GM19035 (cell line): Measurements from ENCODE around the gene GPR32.
A peak's percentile ranks its signal among the peaks of the same experiment; 100 is the strongest.
"Not testable (repeated sequence)": the region's sequence is repeated elsewhere in the genome, so short reads cannot be mapped to it uniquely, and the experiment has no call there.

Experiments used
- ATAC-seq: cut with Tn5 transposase; IDR thresholded peaks from one replicate; pipeline ENCODE4 v1.9.1; 2021; ENCODE audit not compliant: unreplicated experiment

The GPR32 gene

DNA sequence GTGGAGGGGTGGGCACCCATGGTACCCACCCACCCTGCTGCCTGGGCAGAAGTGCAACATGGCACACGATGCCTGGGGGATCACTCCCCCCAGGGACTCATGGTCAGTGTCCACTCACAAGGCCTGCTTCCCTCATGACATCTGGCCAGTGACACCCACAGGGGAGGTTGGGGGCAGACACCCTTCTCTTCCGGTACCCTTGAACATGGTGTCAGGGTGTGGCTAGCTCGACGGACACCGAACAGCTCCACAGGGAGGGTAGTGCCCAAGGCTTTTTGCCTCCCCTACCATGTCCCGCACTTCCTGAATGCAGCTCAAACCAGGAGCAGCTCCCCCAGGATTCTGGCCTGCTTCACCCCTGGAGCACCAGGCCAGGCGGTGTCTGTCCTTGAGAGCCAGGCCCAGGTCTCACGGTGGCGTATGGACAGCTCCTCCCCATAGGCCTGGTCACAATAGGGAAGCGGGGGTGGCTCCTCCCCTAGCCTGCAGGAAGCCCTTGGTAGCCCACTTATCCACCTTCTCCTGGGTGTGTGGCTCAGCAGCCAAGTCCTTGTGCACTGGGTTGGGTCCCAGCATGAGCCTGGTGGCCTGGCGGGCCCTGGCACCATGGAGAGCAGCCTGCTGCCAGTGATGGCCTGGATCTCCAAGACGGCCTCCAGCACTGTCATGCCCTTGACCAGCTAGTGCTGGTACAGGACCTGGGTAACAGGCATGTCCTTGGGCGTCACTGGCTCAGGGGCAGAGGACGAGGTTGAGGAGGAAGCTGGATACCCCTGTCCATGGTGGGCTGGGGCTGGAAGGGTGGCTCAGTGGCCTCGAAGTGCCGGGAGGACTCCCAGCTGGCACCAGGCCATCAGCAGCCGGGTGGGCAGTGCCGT lies 27.8 kb downstream of the GPR32 start:
- no peak for ATAC-seq

DNA sequence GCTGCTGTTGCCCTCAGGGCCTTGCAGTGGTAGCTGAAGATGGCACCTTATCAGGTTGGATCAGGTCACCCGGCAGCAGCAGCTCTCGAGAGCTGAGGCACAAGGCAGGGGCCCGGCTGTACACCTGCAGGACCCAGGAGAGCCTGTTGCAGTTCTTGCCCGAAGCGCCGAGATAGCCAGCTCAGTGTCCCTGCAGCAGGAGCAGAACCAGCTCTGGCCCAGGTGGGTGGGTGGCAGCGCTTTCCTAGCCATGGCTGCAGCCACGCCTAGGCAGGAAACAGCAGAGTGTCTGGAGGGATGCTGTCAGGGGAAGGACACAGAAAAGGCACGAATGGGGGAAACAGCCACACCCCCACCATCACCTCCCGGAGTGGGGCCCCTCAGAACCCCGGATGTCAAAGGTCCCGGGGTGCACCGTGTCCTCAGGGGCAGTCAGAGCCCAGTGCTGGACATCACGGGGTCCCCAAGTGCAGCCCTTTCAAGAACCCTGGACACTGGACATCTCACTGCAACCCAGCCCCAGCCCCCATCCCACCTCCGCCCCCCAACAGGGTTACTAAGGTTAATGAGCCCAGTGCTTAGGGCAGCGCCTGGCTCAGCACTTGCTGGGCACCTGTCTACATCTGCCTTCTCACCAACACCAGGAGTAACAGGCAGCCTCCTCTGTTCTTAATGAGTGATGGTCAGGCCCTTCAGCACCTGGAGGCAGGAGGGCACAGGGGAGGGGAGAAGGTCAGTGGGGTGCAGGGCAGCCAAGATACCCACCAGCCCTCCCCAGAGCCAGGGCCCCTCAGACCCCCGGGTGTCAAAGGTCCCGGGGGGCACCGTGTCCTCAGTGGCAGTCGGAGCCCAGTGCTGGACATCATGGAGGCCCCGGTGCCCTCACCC lies 28.6 kb downstream of the GPR32 start:
- no peak for ATAC-seq

DNA sequence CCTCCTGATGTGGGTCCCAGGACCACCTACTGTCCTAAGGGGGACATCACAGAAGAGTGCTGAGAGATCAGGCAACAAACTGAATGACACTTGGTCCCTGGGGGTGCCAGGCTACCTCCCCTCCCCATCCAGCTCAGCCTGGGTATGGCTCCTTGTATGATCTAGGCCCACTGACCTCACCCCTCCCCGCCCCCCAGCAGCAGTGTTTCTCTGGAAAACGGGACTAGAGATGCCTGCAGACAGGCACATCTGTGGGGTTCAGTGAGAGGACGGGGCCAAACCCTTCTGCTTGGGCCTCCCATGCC lies 29.2 kb downstream of the GPR32 start:
- ATAC-seq = no peak

DNA sequence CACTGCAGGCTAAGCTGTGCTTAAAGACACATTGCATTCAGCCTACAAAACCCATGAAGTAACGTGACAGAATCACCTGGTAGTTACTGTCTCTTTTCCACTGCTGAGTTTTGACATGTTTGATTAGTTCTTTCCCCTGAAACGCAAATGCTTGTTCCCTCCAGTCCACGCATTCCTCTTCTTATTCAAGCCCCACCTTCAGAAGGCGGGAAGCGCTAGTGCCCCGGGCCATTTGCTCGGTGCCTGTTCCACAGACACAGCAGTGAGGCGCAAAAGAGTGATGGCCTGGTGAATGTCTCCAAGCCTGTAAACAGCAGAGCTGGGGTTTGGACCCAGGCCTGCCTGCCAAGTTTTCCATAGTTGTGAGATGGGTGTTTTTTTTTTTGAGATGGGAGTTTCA lies 30.8 kb downstream of the GPR32 start:
- no peak for ATAC-seq

DNA sequence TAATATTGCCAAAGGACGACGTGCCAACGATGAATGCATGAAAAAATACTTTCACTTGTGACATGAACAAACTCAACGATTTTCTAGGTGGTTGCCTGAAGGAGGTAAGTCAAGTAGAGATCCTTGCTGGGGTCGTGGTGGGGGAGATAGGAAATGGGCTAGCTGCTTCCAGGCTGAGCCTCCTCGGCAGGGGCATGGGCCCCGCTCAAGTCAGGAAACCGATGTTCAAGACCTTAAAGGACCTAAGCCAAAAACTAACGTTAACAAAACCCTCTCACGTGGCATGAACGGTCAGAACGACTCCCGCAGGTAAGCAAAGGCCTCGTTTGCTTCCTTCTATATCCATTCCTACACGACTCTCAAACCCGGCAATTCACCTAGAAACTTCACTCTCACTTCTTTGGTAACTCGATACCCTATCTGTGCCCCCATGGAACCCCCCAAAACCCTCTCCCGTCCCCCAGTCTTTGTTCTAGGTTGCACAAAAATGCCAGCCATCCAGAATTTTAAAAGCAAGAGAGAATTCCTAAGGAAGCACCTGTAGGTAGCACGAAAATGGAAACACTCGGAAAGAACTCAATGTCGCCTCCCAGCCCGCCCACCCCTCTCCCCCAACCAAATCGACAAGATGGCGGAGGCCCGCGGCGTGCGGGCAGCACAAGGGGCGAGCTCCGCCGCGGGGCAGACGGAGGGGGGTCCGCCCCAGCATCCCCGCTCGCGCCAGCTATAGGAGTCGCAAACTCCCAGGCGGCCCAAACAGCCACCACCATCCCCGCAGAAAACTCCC lies 33.6 kb downstream of the GPR32 start:
- no peak for ATAC-seq

DNA sequence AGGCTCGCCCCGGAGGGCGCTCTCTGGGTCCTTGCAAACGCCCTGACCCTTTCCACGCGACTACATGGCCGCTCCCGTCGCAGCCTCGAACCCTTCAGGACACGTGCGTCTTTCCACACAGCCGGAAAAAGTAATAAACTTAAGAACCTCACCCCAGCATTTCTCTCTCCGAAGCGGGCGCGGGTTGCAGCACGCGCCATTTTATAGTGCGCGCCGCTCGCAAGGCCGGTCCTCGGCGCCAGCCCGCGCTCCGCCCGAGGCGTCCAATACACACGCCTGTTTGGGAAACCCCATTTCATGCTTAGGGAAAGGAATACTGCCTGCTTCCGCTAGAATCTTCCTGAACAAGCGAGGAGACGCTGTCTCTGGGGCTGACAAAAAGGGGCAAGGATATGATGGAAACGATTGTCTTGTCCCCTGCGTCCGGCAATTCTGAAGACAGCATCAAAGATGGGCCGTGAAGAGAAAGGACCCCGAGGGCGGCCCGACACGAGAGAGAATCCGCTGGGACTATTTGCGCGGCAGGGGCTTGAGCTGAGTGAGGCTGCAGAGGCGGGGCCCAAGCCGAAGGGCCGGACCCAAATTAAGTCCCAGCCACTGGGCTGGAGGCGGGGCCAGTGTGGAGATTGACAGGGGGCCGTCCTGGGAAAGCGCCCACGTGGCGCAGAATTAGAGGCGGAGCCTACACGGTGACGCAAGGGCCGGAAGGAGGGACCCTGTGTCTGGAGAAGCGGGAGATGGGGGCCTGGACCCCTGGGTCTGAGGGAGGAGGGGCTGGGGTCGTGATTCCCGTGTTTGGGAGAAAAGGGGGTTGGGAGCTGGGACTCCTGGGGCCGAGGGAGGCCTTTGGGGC lies 34.4 kb downstream of the GPR32 start:
- ATAC-seq = peak; percentile 94

DNA sequence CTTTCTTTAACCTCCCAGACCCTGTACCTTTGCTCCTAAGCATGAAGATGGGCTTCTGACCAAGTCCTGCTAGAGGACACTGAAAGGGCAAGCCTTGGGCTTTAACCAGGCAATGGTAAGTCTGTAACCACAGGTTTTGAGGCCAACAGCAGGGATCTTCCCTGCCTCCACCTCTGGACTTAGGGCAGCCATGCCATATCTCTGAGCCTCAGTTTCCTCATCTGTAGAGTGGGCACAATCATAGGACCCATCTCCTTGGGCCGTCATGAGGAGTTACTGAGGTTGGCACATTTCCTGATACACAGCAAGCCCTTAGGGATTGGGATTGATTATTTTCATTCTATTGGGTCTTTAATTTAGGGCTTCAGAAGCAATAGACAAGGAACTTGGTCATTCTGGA lies 38.6 kb downstream of the GPR32 start:
- no peak for ATAC-seq

DNA sequence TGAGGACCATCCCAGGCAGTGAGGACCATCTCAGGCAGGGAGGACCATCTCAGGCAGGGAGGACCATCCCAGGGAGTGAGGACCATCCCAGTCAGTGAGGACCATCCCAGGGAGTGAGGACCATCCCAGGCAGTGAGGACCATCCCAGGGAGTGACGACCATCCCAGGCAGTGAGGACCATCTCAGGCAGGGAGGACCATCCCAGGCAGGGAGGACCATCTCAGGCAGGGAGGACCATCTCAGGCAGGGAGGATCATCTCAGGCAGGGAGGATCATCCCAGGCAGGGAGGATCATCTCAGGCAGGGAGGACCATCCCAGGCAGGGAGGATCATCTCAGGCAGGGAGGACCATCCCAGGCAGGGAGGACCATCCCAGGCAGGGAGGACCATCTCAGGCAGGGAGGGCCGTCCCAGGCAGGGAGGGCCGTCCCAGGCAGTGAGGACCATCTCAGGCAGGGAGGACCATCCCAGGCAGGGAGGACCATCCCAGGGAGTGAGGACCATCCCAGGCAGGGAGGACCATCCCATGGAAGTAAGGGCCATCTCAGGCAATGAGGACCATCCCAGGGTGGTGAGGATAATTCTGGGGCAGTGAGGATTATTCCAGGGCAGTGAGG lies 41.5 kb downstream of the GPR32 start:
- ATAC-seq = not testable (repeated sequence)

DNA sequence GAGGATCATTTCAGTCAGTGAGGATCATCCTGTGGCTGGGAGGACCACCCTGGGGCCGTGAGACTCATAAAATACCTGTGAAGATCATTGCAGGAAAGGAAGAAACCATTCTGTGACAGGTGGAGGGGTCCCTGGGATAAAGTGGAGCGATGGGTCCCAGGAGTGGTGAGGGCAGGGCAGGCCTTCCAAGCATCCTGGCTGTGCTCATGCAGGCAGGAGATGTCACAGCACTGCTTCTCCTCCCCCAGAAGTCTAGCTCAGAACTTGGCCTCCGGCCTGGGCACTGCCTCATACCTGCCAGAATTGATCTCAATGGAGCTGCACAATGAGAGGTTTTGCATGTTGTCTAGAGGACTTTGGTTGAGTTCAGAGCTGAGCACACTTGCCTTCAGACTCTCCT lies 42.2 kb downstream of the GPR32 start:
- ATAC-seq = no peak

DNA sequence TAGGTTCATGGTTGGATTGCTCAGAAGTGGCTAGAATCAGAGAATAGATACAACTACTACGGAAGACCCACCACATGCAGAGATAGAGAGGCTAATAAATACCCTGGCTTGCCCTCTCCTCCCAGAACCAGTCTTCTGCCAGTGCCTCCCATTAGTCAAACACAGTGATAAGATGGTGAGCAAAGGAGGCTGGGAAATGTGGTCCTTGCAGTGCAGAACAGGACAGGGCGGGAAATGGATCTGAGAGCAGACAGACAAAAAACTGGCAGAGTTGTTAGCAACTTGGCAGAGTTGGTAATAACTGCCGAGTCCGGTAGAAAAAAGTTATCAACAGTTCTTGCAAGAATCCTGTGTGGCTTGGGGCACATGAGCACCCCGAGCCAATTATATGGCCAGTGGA lies 44.6 kb downstream of the GPR32 start:
- no peak for ATAC-seq

DNA sequence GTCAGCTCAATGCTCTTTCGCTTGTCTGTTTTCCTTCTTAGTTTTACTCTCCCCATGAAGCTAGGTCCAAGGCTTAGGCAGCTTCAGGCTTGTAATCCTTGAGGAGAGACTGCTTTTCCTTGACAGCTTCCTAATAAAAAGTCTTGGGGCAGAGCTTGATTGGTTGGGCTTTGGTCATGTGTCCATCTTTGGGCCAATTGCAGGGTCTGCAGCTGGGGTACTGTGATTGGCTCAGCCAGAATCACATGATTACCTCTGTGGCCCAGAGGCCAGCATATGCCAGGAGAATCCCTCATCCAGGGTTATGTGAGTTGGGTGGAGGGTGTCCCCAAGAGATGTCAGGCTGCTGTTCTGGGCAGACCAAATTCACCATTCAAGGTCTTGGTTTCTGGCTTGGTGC lies 45.2 kb downstream of the GPR32 start:
- ATAC-seq = no peak

DNA sequence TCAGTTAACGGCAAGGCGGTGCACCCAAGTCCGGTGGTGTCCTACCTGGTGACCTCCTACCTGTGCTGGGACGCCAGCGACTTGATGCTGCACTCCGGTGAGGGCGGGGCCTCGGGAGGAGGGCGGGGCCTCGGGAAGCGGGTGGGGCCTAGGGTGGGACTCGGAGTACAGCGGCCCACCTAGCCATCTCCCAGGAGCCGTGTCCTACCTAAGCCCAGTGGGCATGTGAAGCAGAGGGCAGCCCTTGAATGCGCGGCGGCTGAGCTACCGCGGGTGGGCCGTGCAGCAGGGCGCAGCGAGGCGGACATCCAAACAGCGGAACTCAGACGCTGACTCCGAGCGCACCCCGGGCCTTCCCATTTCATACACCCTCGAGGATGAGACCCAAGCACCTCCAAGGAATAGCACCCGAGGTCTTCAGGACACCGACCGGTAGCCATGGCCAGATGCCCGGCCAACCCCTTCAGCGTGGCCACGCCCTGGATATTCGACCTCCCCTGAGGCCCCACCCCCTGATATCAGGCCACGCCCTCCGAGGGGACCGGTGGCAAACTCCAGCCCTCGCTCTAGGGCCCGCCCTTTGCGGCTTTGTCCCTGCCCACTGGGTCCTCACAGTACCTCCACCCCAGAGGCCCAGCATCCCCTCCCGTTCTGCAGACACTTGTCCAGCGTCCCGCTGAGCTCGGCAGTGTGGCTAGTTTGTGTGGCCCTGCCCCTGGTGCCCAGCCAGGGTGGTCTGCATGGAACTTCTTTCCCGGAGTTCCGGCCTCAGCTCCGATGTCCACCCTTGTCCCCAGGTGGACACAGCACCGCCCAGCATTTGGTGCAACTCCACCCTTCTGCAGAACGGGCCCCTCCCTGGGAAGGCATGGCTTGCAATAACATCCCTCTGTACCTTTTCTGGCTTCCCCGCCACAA lies 47.9 kb downstream of the GPR32 start:
- peak; percentile 64 for ATAC-seq

DNA sequence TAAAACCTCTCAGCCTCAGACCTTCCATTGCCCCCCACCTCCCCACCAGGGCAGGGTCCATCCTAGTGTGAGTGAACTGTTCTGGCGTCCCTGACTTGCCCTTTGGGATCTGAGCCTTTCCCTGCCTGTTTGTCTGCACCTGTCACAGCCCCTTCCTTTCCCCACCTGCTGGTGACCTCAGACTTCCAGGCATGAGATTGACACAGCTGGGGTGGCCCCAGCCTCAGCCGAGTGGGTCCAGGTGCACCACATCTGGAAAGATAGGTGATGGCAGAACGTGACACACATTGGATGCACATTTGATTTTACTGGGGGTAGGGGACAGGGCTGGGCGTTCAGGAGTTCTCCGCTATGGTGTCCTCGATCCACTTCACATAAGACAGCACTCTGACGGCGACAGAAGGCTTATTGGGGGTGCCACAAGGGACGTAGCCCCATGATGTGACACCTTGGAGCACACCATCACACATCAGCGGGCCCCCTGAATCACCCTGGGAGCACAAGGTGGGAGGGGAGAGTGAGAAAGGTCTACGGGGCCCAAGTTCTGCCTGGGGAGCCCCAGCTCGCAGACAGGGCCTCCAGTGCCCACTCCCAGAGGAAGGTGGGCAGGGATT lies 48.7 kb downstream of the GPR32 start:
- no peak for ATAC-seq

DNA sequence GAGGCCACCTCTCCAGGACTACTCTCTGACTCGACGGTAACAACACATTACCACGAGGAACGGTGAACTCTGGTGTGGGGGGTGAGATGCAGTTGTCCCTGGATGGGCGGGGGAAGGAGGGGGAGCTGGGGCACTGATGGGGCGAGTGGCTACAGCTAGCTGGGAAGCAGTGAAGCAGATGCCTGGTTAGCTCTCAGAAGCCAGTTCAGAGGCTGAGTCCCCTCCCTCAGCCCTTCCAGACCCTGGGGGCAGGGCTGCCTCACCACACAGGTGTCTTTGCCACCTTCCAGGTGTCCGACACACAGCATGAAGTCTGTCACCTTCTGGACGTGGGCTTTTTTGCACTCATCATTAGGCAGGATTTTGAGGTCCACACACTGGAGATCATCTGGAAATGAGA lies 49.4 kb downstream of the GPR32 start:
- no peak for ATAC-seq

DNA sequence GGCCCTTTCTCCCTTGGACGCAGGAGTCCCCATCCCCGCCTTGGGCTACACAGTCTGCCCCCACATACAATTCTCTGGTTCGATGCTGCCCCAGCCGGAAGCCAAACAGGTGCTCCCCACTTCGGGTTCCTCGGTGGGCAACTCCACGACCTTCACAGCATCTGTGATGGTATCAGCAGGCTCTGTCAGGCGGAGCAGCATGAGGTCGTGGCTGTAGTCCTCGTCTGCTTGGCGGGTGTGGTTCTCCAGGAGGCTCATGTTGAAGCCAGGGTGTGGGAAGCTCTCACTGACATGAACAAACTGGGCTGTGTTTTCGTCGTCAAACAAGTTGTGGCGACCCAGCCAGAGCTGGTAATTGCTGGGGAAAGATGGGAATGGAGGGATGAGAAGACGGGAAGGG lies 49.8 kb downstream of the GPR32 start:
- ATAC-seq = no peak

DNA sequence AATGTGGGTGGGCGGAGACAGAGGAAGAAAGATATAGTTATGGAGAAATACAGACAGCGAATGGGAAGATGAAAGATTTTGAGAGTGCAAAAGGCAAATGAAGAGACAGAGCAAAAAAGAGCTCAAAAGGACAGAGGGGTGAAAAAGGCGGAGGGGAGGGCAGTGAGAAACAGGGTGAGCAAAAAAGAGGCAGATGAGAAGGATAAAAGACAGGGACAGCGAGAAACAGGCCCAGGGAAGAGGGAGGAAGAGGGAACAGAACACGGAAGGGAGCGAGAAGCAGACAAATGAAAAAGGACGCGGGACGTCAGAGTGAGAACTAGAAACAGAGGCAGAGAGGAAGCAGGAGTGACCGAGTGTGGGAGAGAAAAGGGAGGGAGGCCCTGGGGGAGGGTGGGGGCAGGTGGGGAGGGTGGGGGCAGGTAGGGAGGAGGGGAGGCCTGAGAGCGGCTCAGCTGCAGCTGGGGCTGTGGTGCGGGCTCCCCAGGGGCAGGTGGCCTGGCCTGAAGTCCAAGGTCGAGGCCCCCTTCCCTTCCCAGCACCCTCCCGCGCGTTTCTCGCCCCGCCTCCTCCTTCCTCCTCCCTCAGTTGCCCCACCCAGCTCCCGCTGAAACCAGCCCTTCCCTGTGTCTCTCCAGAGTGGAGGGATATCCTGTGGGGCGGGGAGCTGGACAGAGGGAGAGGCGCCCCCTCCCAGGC lies 50.4 kb downstream of the GPR32 start:
- ATAC-seq = no peak

DNA sequence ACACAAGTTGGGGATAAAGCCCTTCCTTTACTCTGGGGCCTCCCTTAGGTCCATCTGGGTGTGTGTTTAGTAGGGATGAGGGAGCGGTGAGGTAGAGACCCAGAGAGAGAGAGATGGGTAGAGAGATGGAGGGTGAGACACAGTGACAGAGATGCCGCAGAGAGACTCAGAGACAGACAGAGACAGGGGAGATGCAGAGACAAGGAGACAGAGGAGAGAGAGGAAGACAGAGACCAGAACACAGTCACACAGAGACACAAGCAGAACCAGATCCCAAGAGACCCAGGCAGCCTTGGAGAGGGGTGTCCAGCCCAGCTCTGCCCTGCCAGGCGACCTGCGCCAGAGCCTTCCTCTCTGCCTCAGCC lies 51.0 kb downstream of the GPR32 start:
- ATAC-seq = no peak
